ENCODE data around the gene FBXL3.

- TF ChIP-seq CTCF (conservative IDR thresholded peaks at IDR 0.05; ENCODE audit: low read depth, low read length) (no peak), EZH2 (IDR thresholded peaks at IDR 0.05; ENCODE audit: low read length, unreplicated experiment) (no peak), EZH2phosphoT487 (IDR thresholded peaks at IDR 0.05; ENCODE audit: borderline replicate concordance, low read length) (no peak)
Measured at GRCh38 chr13:77056886-77057285, 29.9 kb upstream of the FBXL3 start.
